PFSK-1 (cell line): ENCODE measurements around the gene C3orf20.

ENCODE experiments used
- FOXP2 ChIP-seq: optimal IDR thresholded peaks from 2 replicates; pipeline ENCODE3; 2011; ENCODE audit warnings: borderline replicate concordance, control low read depth, inconsistent platforms; ENCODE audit not compliant: insufficient read depth; ENCODE audit errors: extremely low read length, extremely low read depth
- POLR2AphosphoS5 ChIP-seq: IDR thresholded peaks from 2 replicates; pipeline ENCODE4 v1.6.1; 2012; ENCODE audit warnings: low read depth, mild to moderate bottlenecking, control low read depth, low read length, moderate library complexity
- REST ChIP-seq, 2 experiments: IDR thresholded peaks; 2 replicates each; pipeline versions ENCODE4 v1.6.1 to v1.8.0; 2011 to 2012; ENCODE audit warnings: low read depth in 2 of 2, low read length in 2 of 2, control low read depth in 1 of 2, inconsistent platforms in 1 of 2, mild to moderate bottlenecking in 1 of 2, moderate library complexity in 1 of 2; ENCODE audit not compliant: insufficient read depth in 1 of 2
- SIN3A ChIP-seq: IDR thresholded peaks from 2 replicates; pipeline ENCODE4 v1.6.1; 2012; ENCODE audit warnings: mild to moderate bottlenecking, low read length, moderate library complexity, borderline replicate concordance; ENCODE audit not compliant: insufficient read depth

- TF ChIP-seq POLR2AphosphoS5 = no peak
- no peak for TF ChIP-seq SIN3A
- TF ChIP-seq REST (IDR thresholded peaks at IDR 0.05; ENCODE audit: insufficient read depth in 1 of 2, low read depth in 2 of 2, low read length in 2 of 2) = no peak
- TF ChIP-seq FOXP2 = no peak
Measured at GRCh38 chr3:14760185-14760584, 85.2 kb downstream of the C3orf20 start.
